GM18909 (cell line): ENCODE measurements around the gene CHMP3.
"Not testable (repeated sequence)": the region's sequence is repeated elsewhere in the genome, so short reads cannot be mapped to it uniquely, and the experiment has no call there.

Source experiments
- ATAC-seq: cut with Tn5 transposase; IDR thresholded peaks from one replicate; pipeline ENCODE4 v1.9.1; 2021; ENCODE audit warnings: mild to moderate bottlenecking; ENCODE audit not compliant: unreplicated experiment, poor library complexity

The CHMP3 gene

GRCh38 chr2:86562922-86563649, at the start of gene CHMP3:
Gene CHMP3, minus strand, starts transcription at chr2:86563443. Its CDS starts 95 bp downstream, at chr2:86563348.
- ATAC-seq, result peak; percentile 89

- no peak for ATAC-seq
Observed at GRCh38 chr2:86610871-86611270, 47.6 kb upstream of the CHMP3 start.

GRCh38 chr2:86608832-86609410, 45.7 kb upstream of the CHMP3 start:
- no peak for ATAC-seq

GRCh38 chr2:86603905-86604304, 40.7 kb upstream of the CHMP3 start:
- no peak for ATAC-seq

- no peak for ATAC-seq
Observed at GRCh38 chr2:86598966-86599365, 35.7 kb upstream of the CHMP3 start.

- ATAC-seq, result no peak
Observed at GRCh38 chr2:86596118-86596517, 32.9 kb upstream of the CHMP3 start.

- ATAC-seq, result no peak
Observed at GRCh38 chr2:86593266-86593665, 30.0 kb upstream of the CHMP3 start.

GRCh38 chr2:86592547-86593230, 29.4 kb upstream of the CHMP3 start:
- ATAC-seq, result no peak

- ATAC-seq, result not testable (repeated sequence)
Observed at GRCh38 chr2:86589701-86590100, 26.5 kb upstream of the CHMP3 start.

- peak; percentile 62 for ATAC-seq
Observed at GRCh38 chr2:86584151-86584913, 21.1 kb upstream of the CHMP3 start.

- no peak for ATAC-seq
Observed at GRCh38 chr2:86580560-86580959, 17.3 kb upstream of the CHMP3 start.

GRCh38 chr2:86577817-86578456, 14.7 kb upstream of the CHMP3 start:
- ATAC-seq, result no peak

GRCh38 chr2:86570059-86570458, 6.8 kb upstream of the CHMP3 start:
- no peak for ATAC-seq

GRCh38 chr2:86566821-86567190, 3.6 kb upstream of the CHMP3 start:
- no peak for ATAC-seq

- ATAC-seq, result no peak
Observed at GRCh38 chr2:86566158-86566820, 3.0 kb upstream of the CHMP3 start.

- no peak for ATAC-seq
Observed at GRCh38 chr2:86563650-86564061, 413 bp upstream of the CHMP3 start.

GRCh38 chr2:86562485-86562921, 740 bp downstream of the CHMP3 start:
- ATAC-seq, result no peak

GRCh38 chr2:86557836-86558235, 5.4 kb downstream of the CHMP3 start:
- no peak for ATAC-seq

- no peak for ATAC-seq
Observed at GRCh38 chr2:86556508-86556907, 6.7 kb downstream of the CHMP3 start.

- ATAC-seq, result no peak
Observed at GRCh38 chr2:86552889-86553288, 10.4 kb downstream of the CHMP3 start.
